ENCODE data around the gene SORL1. TPM values are rescaled to one million over a fixed set of nuclear protein-coding genes. Genes with fewer than 3 reads are reported as not detected.

Gene SORL1
- total RNA-seq, 4 donors from 2014 or later, result 12.1 to 42.8 (median 21.0) TPM

DNA sequence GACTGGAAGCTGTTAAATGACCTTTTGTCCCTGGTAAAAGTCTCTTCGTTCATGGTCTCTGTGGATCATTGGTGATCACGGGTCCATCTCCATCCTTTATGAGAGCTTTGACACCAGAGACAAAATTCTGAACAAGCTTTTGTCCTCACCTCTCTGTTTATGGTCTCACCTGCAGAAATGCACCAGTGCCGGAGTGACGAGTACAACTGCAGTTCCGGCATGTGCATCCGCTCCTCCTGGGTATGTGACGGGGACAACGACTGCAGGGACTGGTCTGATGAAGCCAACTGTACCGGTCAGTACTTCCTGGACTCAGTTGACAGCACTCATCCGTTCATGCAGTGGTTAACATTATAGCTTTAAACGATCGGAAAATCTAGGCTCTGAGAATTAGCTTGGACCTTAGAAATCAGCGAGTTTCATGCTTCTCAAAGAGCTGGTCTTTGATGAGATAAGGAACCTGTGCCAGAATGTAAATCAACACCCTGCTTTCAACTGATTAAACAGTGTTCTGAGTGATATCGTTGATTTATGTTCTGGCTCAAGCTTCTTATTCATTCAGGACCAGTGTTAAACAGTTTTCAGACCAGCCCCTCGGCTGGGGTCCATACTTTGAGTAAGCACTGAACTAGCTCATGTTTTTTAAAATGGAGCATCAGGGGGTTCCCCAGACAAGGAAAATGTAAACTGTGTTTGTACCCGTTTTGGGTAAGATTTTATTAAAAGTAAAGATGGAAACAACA lies 125.2 kb downstream of the SORL1 start:
- no peak overlapping the region for H3K27ac ChIP-seq

GRCh38 chr11:121578251-121578976 lies 126.3 kb downstream of the SORL1 start:
- WGBS, result 72% methylated on average over 10 of the region's 10 CpGs
- no peak overlapping the region for H3K27ac ChIP-seq
- H3K4me1 ChIP-seq, result no peaks in the 10 kb centered on the region
- TF ChIP-seq POLR2AphosphoS5 (IDR thresholded peaks at IDR 0.05) (no peak), EP300 (IDR thresholded peaks at IDR 0.05) (no peak), POLR2A (IDR thresholded peaks at IDR 0.05) (no peak), CTCF (IDR thresholded peaks at IDR 0.05) (no peak)
- no peak overlapping the region for H3K4me3 ChIP-seq
- H3K36me3 ChIP-seq, result no peaks in the 10 kb centered on the region
- H3K9me3 ChIP-seq, result no peaks in the 10 kb centered on the region
- H3K27me3 ChIP-seq, result no peaks in the 10 kb centered on the region
- DNase-seq (ENCODE audit: low spot score in 2 of 2), result no peak

More for the DNA sequence above, 125.2 kb downstream of the SORL1 start:
- Histone ChIP-seq H3K27me3 (no peaks in the 10 kb centered on the region), H3K9me3 (no peaks in the 10 kb centered on the region), H3K36me3 (no peaks in the 10 kb centered on the region), H3K4me1 (no peaks in the 10 kb centered on the region), H3K4me3 (no peak overlapping the region)
- DNase-seq (ENCODE audit: low spot score in 2 of 2), result no peak
- TF ChIP-seq POLR2A (IDR thresholded peaks at IDR 0.05), result no peak
- no peak for TF ChIP-seq EP300 (IDR thresholded peaks at IDR 0.05)
- no peak for TF ChIP-seq POLR2AphosphoS5 (IDR thresholded peaks at IDR 0.05)
- no peak for TF ChIP-seq CTCF (IDR thresholded peaks at IDR 0.05)
- 80% methylated on average over 16 of the region's 16 CpGs for WGBS

- TF ChIP-seq EP300 (IDR thresholded peaks at IDR 0.05) (no peak), CTCF (IDR thresholded peaks at IDR 0.05) (no peak), POLR2AphosphoS5 (IDR thresholded peaks at IDR 0.05) (no peak), POLR2A (IDR thresholded peaks at IDR 0.05) (no peak)
- H3K27me3 ChIP-seq, result no peaks in the 10 kb centered on the region
These were observed 128.0 kb downstream of the SORL1 start for GRCh38 chr11:121580154-121580553.

DNA sequence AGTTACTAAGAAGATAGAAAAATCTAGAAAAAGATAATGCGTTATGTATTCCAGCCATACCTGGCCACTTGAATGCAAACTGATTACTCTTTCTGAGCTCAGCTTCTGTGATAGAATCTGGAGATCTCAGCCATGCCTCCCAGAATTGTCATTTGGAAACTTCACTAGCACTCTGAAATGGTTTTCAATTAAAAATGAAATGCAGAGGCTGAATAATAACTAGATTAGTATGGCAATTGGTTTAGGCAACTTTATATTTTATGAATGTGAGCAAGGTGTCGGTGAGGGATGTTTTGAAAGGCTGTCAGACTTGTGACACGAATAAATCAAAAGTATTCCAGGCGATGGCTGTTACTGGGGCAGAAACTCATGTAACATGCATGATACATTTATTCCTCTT lies 129.5 kb downstream of the SORL1 start:
- no peak for DNase-seq (ENCODE audit: low spot score in 2 of 2)
- no peaks in the 10 kb centered on the region for H3K4me1 ChIP-seq
- H3K27ac ChIP-seq, result no peak overlapping the region
- H3K9me3 ChIP-seq, result no peaks in the 10 kb centered on the region
- TF ChIP-seq POLR2AphosphoS5 (IDR thresholded peaks at IDR 0.05) (no peak), POLR2A (IDR thresholded peaks at IDR 0.05) (no peak), EP300 (IDR thresholded peaks at IDR 0.05) (no peak), CTCF (IDR thresholded peaks at IDR 0.05) (no peak)
- no peaks in the 10 kb centered on the region for H3K36me3 ChIP-seq
- no peaks in the 10 kb centered on the region for H3K27me3 ChIP-seq
- H3K4me3 ChIP-seq, result no peak overlapping the region
- WGBS, result 92% methylated on average over 4 of the region's 4 CpGs

More at GRCh38 chr11:121580154-121580553, 128.0 kb downstream of the SORL1 start:
- Histone ChIP-seq H3K4me3 (no peak overlapping the region), H3K36me3 (no peaks in the 10 kb centered on the region), H3K4me1 (no peaks in the 10 kb centered on the region), H3K9me3 (no peaks in the 10 kb centered on the region), H3K27ac (no peak overlapping the region)
- 97% methylated on average over 4 of the region's 4 CpGs for WGBS
- no peak for DNase-seq (ENCODE audit: low spot score in 2 of 2)

DNA sequence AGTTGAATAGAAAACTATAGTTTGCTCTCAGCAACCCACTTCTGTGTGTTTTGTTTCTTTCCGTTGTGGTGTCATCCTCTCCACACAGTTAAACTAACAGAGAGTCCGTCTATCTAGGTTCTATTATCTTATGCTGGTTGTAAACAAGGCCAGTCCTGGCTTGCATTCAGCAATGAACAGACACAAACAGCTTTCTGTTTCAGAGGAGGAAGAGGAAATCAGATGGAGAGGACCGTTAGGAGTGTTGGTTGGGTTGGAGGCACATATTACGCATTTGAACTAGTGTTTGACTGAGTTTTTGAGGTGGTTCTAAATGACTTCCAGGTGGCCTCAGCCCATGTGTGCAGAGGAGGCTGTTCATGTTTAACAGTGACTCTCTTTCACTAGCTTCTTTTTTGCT lies 130.2 kb downstream of the SORL1 start:
- TF ChIP-seq EP300 (IDR thresholded peaks at IDR 0.05), result no peak
- TF ChIP-seq CTCF (IDR thresholded peaks at IDR 0.05), result no peak
- TF ChIP-seq POLR2AphosphoS5 (IDR thresholded peaks at IDR 0.05), result no peak
- no peak for TF ChIP-seq POLR2A (IDR thresholded peaks at IDR 0.05)
- H3K4me3 ChIP-seq, result no peak overlapping the region
- 57% methylated on average over 4 of the region's 4 CpGs for WGBS
- H3K27me3 ChIP-seq, result no peaks in the 10 kb centered on the region
- H3K9me3 ChIP-seq, result no peaks in the 10 kb centered on the region
- H3K36me3 ChIP-seq, result no peaks in the 10 kb centered on the region
- no peak overlapping the region for H3K27ac ChIP-seq
- no peak for DNase-seq (ENCODE audit: low spot score in 2 of 2)
- no peaks in the 10 kb centered on the region for H3K4me1 ChIP-seq

All from suprapubic skin (tissue), 4 donors.